SK-N-SH treated with all-trans-retinoic acid at 6 μM for 48 hours (cell line): Measurements from ENCODE around the gene SPOCD1.

Experiments
- ARNTL ChIP-seq: fragments of 450-650 bp; formaldehyde crosslinking; IDR thresholded peaks from 2 replicates; pipeline ENCODE4 v1.5.0; 2020; ENCODE audit warnings: low read depth, mild to moderate bottlenecking, moderate library complexity, borderline replicate concordance
- CSDC2 ChIP-seq: fragments of 250-450 bp; sonication (Bioruptor Pico); IDR thresholded peaks from 2 replicates; pipeline ENCODE4 v1.5.0; 2020; ENCODE audit warnings: mild to moderate bottlenecking, moderate library complexity
- ESRRG ChIP-seq: fragments of 250-450 bp; sonication (Bioruptor Pico); IDR thresholded peaks from 2 replicates; pipeline ENCODE4 v1.6.1; 2021; ENCODE audit warnings: mild to moderate bottlenecking
- GLIS3 ChIP-seq: fragments of 250-450 bp; sonication (Bioruptor Pico); IDR thresholded peaks from 2 replicates; pipeline ENCODE4 v1.5.0; 2020; ENCODE audit warnings: mild to moderate bottlenecking, moderate library complexity
- ISL1 ChIP-seq: fragments of 250-450 bp; sonication (Bioruptor Pico); IDR thresholded peaks from 2 replicates; pipeline ENCODE4 v2.1.2; 2022; ENCODE audit warnings: mild to moderate bottlenecking, moderate library complexity
- SNAI2 ChIP-seq: fragments of 250-450 bp; sonication (Bioruptor Pico); IDR thresholded peaks from 2 replicates; pipeline ENCODE4 v1.5.0; 2020; ENCODE audit warnings: mild to moderate bottlenecking, moderate library complexity
- ZFP3 ChIP-seq: fragments of 250-450 bp; sonication (Bioruptor Pico); IDR thresholded peaks from 2 replicates; pipeline ENCODE4 v1.5.0; 2020; ENCODE audit warnings: mild to moderate bottlenecking, moderate library complexity
- ZFP30 ChIP-seq: fragments of 450-650 bp; formaldehyde crosslinking; IDR thresholded peaks from 2 replicates; pipeline ENCODE4 v1.5.0; 2022; ENCODE audit warnings: mild to moderate bottlenecking, moderate library complexity
- TF ChIP-seq, protein P1 (sequence below): fragments of 250-450 bp; sonication (Bioruptor Pico); IDR thresholded peaks from 2 replicates; pipeline ENCODE4 v1.8.0; 2020; ENCODE audit warnings: mild to moderate bottlenecking, moderate library complexity, borderline replicate concordance
- TF ChIP-seq, protein P2 (sequence below): fragments of 250-450 bp; sonication (Bioruptor Pico); IDR thresholded peaks from 2 replicates; pipeline ENCODE4 v1.5.1; 2020; ENCODE audit warnings: low read depth, mild to moderate bottlenecking, moderate library complexity

DNA sequence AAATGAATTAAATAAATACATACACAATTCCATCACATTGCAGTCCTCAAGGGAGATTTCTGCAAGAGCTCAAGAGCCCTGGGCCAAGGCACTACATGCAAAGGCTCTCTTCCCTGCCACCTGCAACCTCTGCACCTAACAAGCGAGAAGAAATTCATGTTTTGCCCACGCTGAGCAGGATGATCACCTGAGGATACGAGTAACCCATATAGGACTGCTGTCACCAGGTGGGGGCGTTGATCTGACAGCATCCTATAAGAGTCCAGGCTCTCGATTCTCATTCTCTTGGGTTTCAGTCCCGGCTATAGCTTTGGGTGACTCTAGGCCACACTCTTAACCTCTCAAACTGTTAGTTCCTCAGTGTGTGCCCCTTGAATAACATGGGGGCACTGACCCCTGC, 18.7 kb upstream of the SPOCD1 start:
- TF ChIP-seq ESRRG (CRISPR knock-in tag): no peak
- TF ChIP-seq, protein P1, sequence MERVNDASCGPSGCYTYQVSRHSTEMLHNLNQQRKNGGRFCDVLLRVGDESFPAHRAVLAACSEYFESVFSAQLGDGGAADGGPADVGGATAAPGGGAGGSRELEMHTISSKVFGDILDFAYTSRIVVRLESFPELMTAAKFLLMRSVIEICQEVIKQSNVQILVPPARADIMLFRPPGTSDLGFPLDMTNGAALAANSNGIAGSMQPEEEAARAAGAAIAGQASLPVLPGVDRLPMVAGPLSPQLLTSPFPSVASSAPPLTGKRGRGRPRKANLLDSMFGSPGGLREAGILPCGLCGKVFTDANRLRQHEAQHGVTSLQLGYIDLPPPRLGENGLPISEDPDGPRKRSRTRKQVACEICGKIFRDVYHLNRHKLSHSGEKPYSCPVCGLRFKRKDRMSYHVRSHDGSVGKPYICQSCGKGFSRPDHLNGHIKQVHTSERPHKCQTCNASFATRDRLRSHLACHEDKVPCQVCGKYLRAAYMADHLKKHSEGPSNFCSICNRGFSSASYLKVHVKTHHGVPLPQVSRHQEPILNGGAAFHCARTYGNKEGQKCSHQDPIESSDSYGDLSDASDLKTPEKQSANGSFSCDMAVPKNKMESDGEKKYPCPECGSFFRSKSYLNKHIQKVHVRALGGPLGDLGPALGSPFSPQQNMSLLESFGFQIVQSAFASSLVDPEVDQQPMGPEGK (CRISPR knock-in tag): no peak
- no peak for TF ChIP-seq SNAI2 (CRISPR knock-in tag)
- no peak for TF ChIP-seq CSDC2 (CRISPR knock-in tag)
- TF ChIP-seq GLIS3 (CRISPR knock-in tag): no peak
- TF ChIP-seq ZFP3 (CRISPR knock-in tag): no peak
- TF ChIP-seq, protein P2, sequence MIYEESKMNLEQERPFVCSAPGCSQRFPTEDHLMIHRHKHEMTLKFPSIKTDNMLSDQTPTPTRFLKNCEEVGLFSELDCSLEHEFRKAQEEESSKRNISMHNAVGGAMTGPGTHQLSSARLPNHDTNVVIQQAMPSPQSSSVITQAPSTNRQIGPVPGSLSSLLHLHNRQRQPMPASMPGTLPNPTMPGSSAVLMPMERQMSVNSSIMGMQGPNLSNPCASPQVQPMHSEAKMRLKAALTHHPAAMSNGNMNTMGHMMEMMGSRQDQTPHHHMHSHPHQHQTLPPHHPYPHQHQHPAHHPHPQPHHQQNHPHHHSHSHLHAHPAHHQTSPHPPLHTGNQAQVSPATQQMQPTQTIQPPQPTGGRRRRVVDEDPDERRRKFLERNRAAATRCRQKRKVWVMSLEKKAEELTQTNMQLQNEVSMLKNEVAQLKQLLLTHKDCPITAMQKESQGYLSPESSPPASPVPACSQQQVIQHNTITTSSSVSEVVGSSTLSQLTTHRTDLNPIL: no peak
- TF ChIP-seq ARNTL (CRISPR knock-in tag): no peak
- TF ChIP-seq ISL1 (CRISPR knock-in tag): no peak
- no peak for TF ChIP-seq ZFP30 (CRISPR knock-in tag)
